ENCODE data around the gene BST2. TPM values are rescaled to one million over a fixed set of nuclear protein-coding genes. Genes with fewer than 3 reads are reported as not detected.

Gene BST2
- total and polyA plus RNA-seq, 9 of the 15 experiments (the other 6 are each of a cell fraction or from before 2014, with no cell fraction given), result 11.2 to 232 (median 151) TPM

GRCh38 chr19:17398902-17399527, 6.4 kb downstream of the BST2 start (continued):
- TF ChIP-seq ZNF696 (CRISPR knock-in tag; conservative IDR thresholded peaks at IDR 0.05) (no peak), ARID1B (IDR thresholded peaks at IDR 0.05) (peak; percentile 75), ZNF384 (IDR thresholded peaks at IDR 0.05; ENCODE audit: low read depth, low read length) (peak; percentile 51; the same call in 1 of the 2 replicates), NFIC (IDR thresholded peaks at IDR 0.05) (peak; percentile 25; the same call in 1 of the 2 replicates), ZNF512 (tag; IDR thresholded peaks at IDR 0.05) (no peak), YBX1 (IDR thresholded peaks at IDR 0.05) (no peak), SRSF9 (IDR thresholded peaks at IDR 0.05; ENCODE audit: borderline replicate concordance, low read depth, low read length) (no peak), HDAC6 (IDR thresholded peaks at IDR 0.05; ENCODE audit: low read depth, low read length) (no peak), KDM4B (IDR thresholded peaks at IDR 0.05; ENCODE audit: borderline replicate concordance in 2 of 2, low read depth in 1 of 2) (no peak), MTA2 (IDR thresholded peaks at IDR 0.05; ENCODE audit: low read depth) (no peak), RCOR1 (IDR thresholded peaks at IDR 0.05; ENCODE audit: borderline replicate concordance in 1 of 2, low read depth in 2 of 2, low read length in 2 of 2) (peak in 1 of 2 experiments; percentile 12; a peak in 1 of 4 replicates), STAT5A (IDR thresholded peaks at IDR 0.05; ENCODE audit: borderline replicate concordance, low read length) (no peak), RB1 (IDR thresholded peaks at IDR 0.05; ENCODE audit: low read depth) (no peak), NFE2 (IDR thresholded peaks at IDR 0.05; ENCODE audit: low read depth) (no peak), TAF7 (tag; IDR thresholded peaks at IDR 0.05) (no peak), HDAC3 (IDR thresholded peaks at IDR 0.05; ENCODE audit: borderline replicate concordance, partially characterized antibody) (no peak), CBFA2T3 (IDR thresholded peaks at IDR 0.05) (peak; percentile 68), HSF4 (CRISPR knock-in tag; IDR thresholded peaks at IDR 0.05; ENCODE audit: borderline replicate concordance) (no peak), BDP1 (IDR thresholded peaks at IDR 0.05; ENCODE audit: insufficient read depth, insufficient read length) (no peak), NUFIP1 (IDR thresholded peaks at IDR 0.05; ENCODE audit: partially characterized antibody) (no peak), PPARD (CRISPR knock-in tag; IDR thresholded peaks at IDR 0.05) (no peak), ZNF165 (CRISPR knock-in tag; IDR thresholded peaks at IDR 0.05; ENCODE audit: borderline replicate concordance) (no peak)
